ENCODE data around the gene SLC25A33. TPM values are rescaled to one million over a fixed set of nuclear protein-coding genes. Genes with fewer than 3 reads are reported as not detected.

Gene SLC25A33
- total and polyA plus RNA-seq, 2 of the 8 experiments (the other 6 are each of a cell fraction or from before 2014, with no cell fraction given): 7.8 to 12.8 TPM

DNA sequence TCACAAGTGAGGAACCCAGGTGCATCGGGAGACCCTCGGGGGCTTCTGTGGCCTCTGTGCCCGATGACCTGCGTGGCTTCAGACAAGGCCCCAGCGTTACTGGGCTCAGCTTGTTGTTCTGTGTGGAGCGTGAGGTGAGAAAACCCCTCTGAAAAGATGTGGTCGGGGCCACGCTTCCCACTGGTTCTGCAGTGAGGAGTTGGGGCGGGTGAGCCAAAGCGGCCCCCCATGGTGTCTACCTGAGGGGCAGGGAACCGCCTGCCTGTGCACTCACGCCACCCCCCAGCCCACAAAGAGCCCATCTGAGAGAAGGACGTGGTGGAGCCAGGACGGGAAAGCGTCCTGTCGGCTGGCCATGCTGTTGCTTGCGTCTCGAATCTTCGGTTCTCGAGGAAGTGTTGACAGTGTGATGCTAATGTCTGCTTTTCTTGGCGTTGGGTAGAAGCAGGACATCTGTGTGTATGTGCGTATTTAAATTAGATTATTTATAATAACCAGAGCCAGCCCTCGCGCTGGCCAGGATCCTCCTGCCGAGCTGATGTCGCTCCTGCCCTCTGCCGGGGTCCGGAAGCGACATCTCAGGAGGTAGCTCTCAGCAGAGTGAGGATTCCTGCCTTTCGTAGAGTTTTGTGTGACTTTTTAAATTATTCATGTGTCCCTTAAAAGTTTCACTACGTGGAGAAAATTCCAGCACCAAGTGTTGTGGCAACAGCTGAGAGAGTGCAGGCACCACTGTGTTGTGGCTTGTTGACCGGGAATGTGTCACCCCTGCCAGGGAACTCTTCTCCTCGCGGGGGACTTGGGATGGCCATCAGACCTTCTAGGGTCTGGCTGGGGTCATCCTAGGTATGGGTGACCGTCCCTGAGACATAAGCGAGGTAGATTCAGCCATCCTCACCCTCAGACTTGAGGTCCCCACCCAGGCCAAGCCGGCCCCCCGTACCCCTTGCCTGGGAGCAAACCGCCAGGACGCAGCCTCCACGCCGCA, 64.8 kb downstream of the SLC25A33 start:
- H2BK20ac ChIP-seq (ENCODE audit: low read length): no peak overlapping the region
- no peak overlapping the region for H4K5ac ChIP-seq (ENCODE audit: insufficient read length, low read depth, low read length)
- no peak overlapping the region for H2BK5ac ChIP-seq (ENCODE audit: low read depth, low read length)
- H3K27me3 ChIP-seq (replicated peaks in 1 of 4; ENCODE audit: control insufficient read depth in 3 of 4, extremely low read depth in 1 of 4, insufficient read depth in 3 of 4, low read length in 3 of 4): no peaks in the 10 kb centered on the region
- no peak overlapping the region for H3K56ac ChIP-seq (replicated peaks; ENCODE audit: insufficient read length, low read depth, low read length)
- 92% methylated on average over 41 of the region's 42 CpGs; no CpG with 5 or more reads in 1 of the 2 experiments for WGBS, 2 experiments (ENCODE audit: extremely low coverage in 1 of 2, insufficient coverage in 1 of 2, insufficient read length in 1 of 2, insufficient replicate concordance in 2 of 2, low coverage in 1 of 2, low lambda C conversion rate in 2 of 2, missing lambda C conversion rate in 1 of 2)
- H3K18ac ChIP-seq (ENCODE audit: extremely low read depth, low read length): no peak overlapping the region
- DNase-seq (ENCODE audit: low read depth in 1 of 2, low spot score in 2 of 2) (no peak), FAIRE-seq (no peak)
- no peak overlapping the region for H3K9ac ChIP-seq (replicated peaks in 1 of 4; ENCODE audit: extremely low read depth in 1 of 4, low read depth in 3 of 4, low read length in 3 of 4)
- no peak overlapping the region for H3K23ac ChIP-seq (ENCODE audit: insufficient read length)
- H3K4ac ChIP-seq (replicated peaks; ENCODE audit: insufficient read length, low read depth, low read length): no peak overlapping the region
- H2BK12ac ChIP-seq (ENCODE audit: low read depth, low read length): no peak overlapping the region
- no peak overlapping the region for H4K8ac ChIP-seq (ENCODE audit: extremely low read depth, insufficient read depth, low read length)
- no peak overlapping the region for H2AK5ac ChIP-seq (ENCODE audit: low read depth, low read length)
- no peaks in the 10 kb centered on the region for H3K9me3 ChIP-seq (ENCODE audit: insufficient read depth in 2 of 2, low read depth in 1 of 2, low read length in 1 of 2)
- no peak overlapping the region for H2BK15ac ChIP-seq (ENCODE audit: low read length)
- H2BK120ac ChIP-seq (replicated peaks; ENCODE audit: low read depth, low read length): no peak overlapping the region
- peaks cover 3 to 9% of the 10 kb centered on the region in 2 experiments for H4K20me1 ChIP-seq (replicated peaks in 1 of 2; ENCODE audit: control insufficient read depth in 1 of 2, insufficient read depth in 2 of 2, low read length in 2 of 2)
- H3K79me1 ChIP-seq (ENCODE audit: low read depth, low read length): no peaks in the 10 kb centered on the region; the same call in 1 of the 2 replicates
- CTCF ChIA-PET (ENCODE audit: partially characterized antibody): interaction anchor here (6.2 kb wide), 1 partner anchor 12 kb away, joined by 32 read pairs; no protein-coding TSS in a partner anchor
- no peak overlapping the region for H4K91ac ChIP-seq (replicated peaks; ENCODE audit: insufficient read length, low read length)
- no peaks in the 10 kb centered on the region for H3K79me2 ChIP-seq (ENCODE audit: control insufficient read depth in 1 of 2, insufficient read depth in 2 of 2, low read length in 2 of 2)
- H3K4me2 ChIP-seq (ENCODE audit: insufficient read depth in 1 of 2, low read depth in 2 of 2, low read length in 2 of 2): no peak overlapping the region
- no peak overlapping the region for H3K27ac ChIP-seq (ENCODE audit: low read depth, low read length)
- no peak overlapping the region for H3K4me3 ChIP-seq (ENCODE audit: extremely low read depth in 1 of 4, insufficient read depth in 2 of 4, low read depth in 3 of 4, low read length in 4 of 4)
- no peaks in the 10 kb centered on the region for H3K23me2 ChIP-seq (ENCODE audit: low read depth, low read length)
- H2AFZ ChIP-seq (ENCODE audit: low read length): no peak overlapping the region
- POLR2A ChIA-PET (ENCODE audit: partially characterized antibody): interaction anchor here (0.7 to 1.3 kb wide), 2 partner anchors 11 to 801 kb away, joined by 3 to 4 read pairs; no protein-coding TSS in a partner anchor
- H3K14ac ChIP-seq (ENCODE audit: insufficient read length): no peak overlapping the region
- no peaks in the 10 kb centered on the region; a peak in 1 of 7 replicates for H3K4me1 ChIP-seq (replicated peaks in 1 of 4; ENCODE audit: control insufficient read depth in 3 of 4, insufficient read depth in 4 of 4, low read length in 3 of 4)
- H3K36me3 ChIP-seq (ENCODE audit: control insufficient read depth in 2 of 4, insufficient read depth in 4 of 4, low read length in 3 of 4): peaks cover 6 to 25% (median 13%) of the 10 kb centered on the region in 4 experiments; a peak in 7 of 8 replicates
- TF ChIP-seq SUZ12 (IDR thresholded peaks at IDR 0.05; ENCODE audit: low read length): no peak
- TF ChIP-seq EP300 (IDR thresholded peaks at IDR 0.05; ENCODE audit: borderline replicate concordance in 1 of 2, low read depth in 2 of 2, low read length in 2 of 2): no peak
- no peak for TF ChIP-seq BCL11A (IDR thresholded peaks at IDR 0.05; ENCODE audit: low read depth in 2 of 2, low read length in 2 of 2)
- TF ChIP-seq CBX5 (IDR thresholded peaks at IDR 0.05; ENCODE audit: low read depth, low read length): no peak
- TF ChIP-seq PHF8 (conservative IDR thresholded peaks at IDR 0.05; ENCODE audit: low read depth, low read length): no peak
- no peak for TF ChIP-seq NRF1 (IDR thresholded peaks at IDR 0.05; ENCODE audit: low read depth, low read length)
- TF ChIP-seq, protein P1, sequence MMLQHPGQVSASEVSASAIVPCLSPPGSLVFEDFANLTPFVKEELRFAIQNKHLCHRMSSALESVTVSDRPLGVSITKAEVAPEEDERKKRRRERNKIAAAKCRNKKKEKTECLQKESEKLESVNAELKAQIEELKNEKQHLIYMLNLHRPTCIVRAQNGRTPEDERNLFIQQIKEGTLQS (IDR thresholded peaks at IDR 0.05; ENCODE audit: insufficient read depth, low read depth, low read length): no peak
- TF ChIP-seq SP1 (IDR thresholded peaks at IDR 0.05; ENCODE audit: low read depth, low read length): no peak
- no peak for TF ChIP-seq BACH1 (IDR thresholded peaks at IDR 0.05; ENCODE audit: low read length)
- no peak for TF ChIP-seq SRF (IDR thresholded peaks at IDR 0.05; ENCODE audit: low read depth, low read length)
- no peak for TF ChIP-seq SP2 (IDR thresholded peaks at IDR 0.05; ENCODE audit: low read length)

Data from H1 (cell line).